Gastroesophageal sphincter (tissue), 3 donors: ENCODE measurements around the gene FOXO3.

Experiments
- CTCF ChIP-seq, 4 experiments: fragments of 200-600 bp in 2 of 4; fragments of 450-650 bp in 2 of 4; sonication (generic) in 1 of 4; IDR thresholded peaks; one replicate each; pipeline ENCODE4 v1.5.1; 2017 to 2019; ENCODE audit warnings: antibody characterized with exemption in 4 of 4, mild to moderate bottlenecking in 2 of 4, moderate library complexity in 2 of 4
- POLR2A ChIP-seq, 2 donors: fragments of 450-650 bp; IDR thresholded peaks; one replicate each; pipeline ENCODE4 v1.6.1; 2017; ENCODE audit warnings: antibody characterized with exemption in 2 of 2, mild to moderate bottlenecking in 2 of 2, moderate library complexity in 1 of 2
- POLR2AphosphoS5 ChIP-seq: sonication (generic); formaldehyde crosslinking; IDR thresholded peaks from one replicate; pipeline ENCODE4 v1.6.1; 2017; ENCODE audit warnings: antibody characterized with exemption

- TF ChIP-seq CTCF (IDR thresholded peaks at IDR 0.05) (no peak), POLR2A (IDR thresholded peaks at IDR 0.05) (no peak), POLR2AphosphoS5 (no peak)
Measured at GRCh38 chr6:108669673-108670072, 109.0 kb downstream of the FOXO3 start.
